Measurements from ENCODE around the gene PYROXD2.

PYROXD2 gene

DNA sequence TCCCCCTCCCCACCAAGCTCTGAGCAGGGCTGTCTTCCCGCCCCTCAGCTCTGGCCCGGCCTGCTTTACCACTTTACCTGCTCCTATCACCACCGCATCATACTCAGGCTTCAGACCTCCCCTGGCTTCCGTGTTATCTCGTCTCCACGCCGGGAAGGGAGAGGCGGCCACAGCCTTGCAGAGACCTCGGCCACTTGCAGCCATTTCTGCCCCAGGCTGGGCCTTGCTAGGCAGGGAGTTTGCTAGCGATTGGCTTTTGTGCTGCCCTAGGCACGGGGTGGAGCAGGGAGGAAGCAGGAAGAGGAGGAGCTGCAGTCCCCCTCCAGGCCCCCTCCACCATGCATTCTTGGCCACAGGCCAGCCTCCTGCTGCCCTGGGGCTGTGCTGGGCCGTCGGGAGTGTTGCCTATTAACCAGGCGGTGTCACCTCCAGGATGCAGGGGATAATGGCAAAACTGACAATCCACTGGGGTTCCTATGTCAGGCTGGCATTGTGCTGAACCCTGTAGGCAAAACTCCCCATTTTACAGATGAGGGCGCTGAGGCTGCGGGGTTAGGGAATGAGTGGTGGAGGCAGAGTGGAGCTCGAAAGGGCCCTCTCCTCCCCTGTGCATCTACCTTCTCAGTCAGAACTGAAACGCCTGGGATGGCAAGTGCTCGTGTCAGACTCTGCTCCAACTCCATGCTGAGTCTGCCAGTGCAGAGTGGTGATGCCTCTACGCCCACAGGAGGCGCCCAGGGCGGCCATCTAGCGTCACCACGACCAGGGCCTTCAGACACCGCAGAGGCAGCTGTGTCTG lies at the start of gene PYROXD2:
TSS of gene PYROXD2 (minus strand) at position 251 of the 799 bp plus-strand sequence. CDS start at position 204, 47 bp downstream.
- DNase-seq, result peak; percentile 9

DNA sequence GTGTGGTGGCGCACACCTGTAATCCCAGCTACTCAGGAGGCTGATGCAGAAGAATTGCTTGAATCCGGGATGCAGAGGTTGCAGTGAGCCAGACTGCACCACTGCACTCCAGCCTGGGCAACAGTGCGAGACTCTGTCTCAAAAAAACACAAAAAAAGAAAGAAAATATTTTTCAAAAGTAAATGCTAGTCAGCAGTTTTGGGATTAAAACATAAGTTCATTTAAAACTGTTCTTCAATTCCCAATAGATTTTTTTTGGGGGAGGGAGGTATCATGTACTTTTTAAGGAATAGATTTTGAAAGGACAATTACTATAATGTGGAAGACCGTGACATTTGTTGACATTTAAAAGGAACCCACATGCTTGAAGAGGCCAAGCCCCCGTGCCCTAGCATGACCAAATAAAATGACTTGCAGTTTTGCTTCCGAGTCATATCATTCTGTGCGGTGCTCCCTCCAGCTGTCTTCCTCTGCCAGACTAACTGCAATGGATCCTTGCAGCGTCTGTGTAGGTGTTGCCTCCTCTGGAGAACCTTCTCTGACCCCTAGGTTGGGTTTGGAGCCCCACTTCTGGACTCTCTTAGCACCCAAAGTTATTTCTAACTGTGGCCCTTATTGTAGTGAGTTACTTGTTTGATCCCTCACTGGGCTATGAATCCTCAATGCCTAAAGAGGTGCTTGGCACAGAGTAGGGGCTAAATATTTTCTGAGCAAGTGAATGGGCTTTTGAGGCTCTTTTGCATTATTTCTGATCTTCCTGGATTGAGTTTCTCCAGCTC lies 49.2 kb upstream of the PYROXD2 start:
- no peak for DNase-seq

DNA sequence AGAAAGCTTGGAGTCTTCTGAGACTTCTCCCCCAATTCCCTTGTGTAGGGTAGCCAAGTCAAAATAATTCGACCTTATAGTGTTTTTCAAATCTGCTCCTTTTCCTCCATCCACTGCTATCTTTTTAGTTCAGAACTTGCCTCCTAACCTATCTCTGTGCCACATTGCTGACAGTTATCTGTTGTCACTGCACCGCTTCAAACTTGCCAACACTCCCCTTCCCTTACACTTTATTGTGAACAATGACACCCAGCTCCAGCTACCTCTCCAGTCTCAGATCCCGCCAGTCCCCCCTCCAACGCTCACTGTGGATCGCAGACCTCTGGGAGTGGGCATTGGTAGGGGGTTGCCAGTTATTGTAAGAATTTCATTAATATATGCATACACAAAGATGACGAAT lies 48.0 kb upstream of the PYROXD2 start:
- DNase-seq, result no peak

DNA sequence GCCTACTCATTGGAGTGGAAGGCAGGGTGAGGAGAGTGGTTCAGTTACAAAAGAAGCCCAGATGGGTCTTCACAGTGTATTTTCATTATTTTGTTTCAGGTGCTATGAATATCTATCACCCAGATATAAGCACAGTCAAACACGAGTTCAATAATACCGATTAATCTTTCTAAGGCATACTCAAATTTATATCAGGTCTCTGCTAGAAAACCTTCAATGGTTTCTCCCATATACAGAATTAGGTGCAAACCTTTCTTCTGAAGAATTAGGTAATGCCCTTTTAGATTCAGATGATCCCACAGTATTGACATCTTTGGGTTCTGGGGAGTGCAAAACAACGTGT lies 46.5 kb upstream of the PYROXD2 start:
- DNase-seq, result no peak

DNA sequence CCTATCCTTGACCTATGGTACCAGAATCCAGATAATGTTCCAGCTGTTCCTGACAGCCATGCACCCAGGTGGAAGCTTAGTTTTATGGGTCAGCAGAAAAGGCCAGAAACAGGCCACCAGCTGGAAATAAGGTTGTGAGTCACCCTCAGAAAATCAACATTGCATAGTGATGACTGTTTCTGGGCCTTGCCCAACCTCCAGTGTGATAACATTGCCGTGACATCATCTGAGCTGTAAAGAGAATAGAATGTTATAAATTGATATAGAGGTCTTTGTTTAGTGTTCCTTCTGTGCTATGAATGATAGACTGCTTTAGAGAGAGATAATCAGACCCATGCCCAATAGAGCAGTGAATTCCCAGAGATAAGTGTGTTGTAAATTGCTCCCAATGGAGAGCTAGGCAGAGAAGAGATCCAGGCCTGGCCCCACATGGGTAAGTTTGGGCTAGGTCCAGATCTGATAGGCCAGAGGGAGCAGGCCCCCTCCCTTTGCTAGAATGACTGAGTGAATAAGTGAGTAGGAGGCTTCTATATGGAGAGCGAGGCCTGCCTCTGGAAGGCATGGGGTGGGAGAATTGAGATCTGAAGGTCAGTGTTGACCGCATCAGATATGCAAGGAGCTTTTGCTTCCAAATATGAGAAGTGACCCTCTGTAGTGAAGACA lies 46.0 kb upstream of the PYROXD2 start:
- no peak for DNase-seq

DNA sequence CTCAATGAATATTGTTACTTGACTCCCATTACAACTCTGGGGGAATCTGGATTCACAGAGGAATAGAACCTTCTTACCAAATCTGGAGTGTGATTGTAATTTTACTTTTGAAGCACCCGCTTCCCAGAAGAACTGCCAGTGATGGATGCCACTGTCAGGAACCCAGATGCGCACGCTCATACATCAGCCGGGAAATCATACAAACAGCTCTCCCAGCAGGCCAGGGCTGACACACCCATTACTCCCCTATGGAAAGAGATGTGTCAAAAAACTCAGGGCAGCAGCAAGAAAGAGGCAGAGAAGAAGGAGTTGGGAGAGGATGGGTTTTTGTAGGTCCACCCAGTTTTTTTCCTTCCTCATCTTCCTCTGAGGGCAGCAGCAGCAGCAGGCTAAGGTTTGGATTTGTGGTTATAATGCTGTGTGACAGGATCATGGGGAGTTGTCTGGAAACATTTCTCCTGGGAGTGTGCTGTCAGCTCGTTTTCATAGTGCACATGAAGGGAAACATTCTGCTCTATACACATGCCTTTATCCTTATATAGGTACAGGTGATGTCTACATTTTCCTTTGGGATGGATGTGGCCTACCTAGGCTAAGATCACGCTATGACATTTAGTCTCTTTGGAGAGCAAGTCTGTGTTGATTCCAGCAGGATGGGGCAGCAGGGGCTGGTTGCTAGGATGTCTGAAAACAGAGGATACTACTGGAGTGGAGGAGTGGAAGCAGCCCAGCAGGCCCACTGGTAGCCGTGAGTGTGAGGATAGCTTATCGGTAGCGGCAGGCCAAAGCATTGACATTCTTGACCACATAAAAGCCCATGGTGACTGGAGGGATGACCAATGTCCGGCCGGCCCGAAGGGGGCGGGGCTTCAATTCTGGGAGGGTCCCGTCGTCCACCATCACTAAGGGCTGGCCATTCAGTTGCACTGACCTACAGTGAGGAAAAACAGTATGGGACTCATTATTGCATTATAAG lies 44.1 kb upstream of the PYROXD2 start:
- DNase-seq, result no peak

DNA sequence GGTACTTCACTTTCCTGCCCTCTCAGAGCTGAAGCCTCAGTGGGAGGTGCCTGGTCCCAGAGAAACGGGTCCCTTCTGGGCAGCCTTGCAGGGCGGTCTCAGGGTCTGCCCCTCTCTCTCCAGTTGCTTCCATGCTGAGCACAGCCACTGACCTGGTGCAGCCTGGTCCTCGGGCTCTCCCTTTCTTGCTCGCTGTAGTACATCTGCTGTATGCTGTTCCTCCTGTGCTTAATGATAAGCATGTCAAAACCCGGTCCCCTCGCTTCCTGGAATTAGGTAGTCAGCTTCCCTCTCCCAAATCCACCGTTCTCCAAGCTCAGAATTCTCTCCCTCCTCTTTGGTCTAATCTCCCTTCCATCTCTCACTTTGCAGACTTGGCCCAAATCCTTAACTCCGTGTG lies 42.7 kb upstream of the PYROXD2 start:
- DNase-seq, result no peak

DNA sequence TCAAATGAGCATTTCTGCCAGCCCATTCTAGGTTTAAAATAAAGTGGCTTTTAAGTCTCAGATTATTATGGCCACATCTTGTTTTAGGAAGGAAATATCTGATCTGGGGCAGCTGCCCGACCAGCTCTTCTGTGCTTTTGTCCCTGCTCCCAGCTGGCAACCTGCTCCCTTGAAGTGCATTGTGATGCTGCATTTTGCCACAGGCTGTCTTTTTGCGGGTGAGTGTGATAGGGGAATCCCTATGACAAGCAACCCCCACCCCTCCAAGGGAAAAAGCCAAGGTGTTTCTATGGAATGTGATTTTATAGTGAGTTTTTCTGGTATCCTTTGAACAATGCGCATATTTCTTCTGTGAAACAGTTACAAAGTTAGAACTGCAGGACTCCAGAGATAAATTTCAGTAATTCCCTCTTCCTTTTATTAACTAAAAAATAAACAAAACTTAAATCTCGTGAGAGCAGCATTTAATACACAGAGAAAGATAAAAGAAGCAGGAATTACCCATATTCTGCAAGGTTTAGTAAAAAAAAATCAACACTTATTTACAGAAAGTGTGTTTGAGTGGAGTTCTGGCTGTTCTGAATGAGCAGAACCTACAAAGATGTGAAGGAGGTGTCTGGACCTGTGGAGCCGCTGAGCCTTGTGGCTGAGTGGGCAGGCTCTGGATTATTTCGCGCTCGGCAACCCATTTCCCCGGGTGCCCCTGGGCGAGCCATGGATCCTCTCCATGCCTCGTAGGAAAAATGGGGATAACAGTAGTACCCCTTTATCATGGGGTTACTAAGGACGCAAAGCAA lies 41.9 kb upstream of the PYROXD2 start:
- no peak for DNase-seq

DNA sequence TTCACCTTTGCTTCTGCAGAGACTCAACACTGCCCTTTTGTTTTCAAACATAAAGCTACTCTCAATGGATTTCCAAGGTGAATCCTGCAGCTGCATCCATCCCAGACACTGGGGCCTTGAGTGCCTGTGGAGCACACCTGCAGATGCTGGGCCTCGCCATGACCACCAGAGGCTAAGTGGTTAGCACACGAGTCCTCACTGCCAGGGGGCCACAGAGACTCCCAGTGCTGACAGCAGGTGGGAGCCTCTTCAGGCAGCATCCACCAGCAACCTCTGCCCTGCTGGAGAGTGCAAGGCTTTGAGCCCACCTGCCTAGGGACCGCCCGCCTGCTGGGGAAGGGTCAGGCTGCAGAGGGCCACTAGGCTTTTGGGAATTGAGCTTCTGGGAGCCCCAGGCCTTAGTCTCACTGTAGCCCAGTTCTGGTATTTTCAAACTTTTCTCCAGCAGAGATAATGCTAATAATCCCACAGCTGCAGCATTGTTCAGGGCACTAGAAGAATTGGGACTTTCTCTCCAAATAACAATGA lies 41.1 kb upstream of the PYROXD2 start:
- DNase-seq, result no peak

DNA sequence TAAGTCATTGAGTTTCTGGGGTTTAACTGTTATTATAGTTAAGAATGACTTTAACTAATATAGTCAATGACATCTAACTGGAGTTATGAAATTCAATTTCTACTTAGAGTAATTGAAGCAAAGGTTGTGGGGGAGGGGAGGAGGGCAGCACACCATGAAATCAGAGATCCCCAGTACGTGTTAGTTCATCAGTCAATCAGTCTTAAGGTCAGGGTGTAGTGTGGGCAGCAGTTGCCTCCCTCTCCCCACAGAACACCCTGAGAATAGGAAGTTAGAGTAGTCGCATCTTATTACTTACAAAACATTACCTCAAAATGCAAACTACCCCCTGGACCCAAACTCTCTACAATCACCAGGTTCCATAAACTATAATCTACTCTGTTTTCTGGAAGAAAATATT lies 38.7 kb upstream of the PYROXD2 start:
- no peak for DNase-seq

DNA sequence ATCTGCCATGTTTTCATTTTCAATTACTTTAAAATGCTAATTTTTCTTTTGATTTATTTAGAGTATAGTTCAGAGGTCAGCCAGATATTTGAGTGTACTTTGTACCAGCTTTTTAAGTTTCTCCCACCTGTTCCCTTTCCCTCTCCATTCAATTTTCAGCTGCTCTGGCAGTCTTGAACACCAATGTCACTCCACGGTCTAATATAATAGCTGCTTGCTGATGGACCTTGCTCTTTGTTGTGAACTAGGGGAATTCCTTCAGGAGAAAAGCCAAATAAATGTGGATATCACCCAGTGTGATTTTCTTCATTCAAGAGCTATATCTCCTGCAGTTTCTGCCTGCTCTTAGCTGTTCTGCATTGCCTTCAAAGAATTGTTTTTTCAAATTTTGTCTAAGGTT lies 35.6 kb upstream of the PYROXD2 start:
- no peak for DNase-seq

DNA sequence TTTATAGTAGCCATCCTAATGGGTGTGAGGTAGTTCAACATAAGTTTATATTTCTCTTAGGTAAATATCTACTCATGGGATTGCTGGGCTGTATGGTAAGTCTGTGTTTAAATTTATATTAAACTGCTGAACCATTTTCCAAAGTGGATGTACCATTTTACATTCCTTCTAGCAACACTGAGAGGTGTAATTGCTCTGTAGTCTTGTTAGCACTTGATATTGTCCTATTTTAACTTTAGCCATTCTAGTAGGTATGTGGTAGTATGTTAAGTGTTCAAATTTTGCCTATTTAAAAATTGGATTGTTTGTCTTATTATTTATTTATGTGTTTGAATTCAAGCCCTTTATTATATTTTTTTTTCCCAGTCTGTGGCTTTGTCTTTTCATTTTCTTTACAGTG lies 34.3 kb upstream of the PYROXD2 start:
- DNase-seq, result no peak

DNA sequence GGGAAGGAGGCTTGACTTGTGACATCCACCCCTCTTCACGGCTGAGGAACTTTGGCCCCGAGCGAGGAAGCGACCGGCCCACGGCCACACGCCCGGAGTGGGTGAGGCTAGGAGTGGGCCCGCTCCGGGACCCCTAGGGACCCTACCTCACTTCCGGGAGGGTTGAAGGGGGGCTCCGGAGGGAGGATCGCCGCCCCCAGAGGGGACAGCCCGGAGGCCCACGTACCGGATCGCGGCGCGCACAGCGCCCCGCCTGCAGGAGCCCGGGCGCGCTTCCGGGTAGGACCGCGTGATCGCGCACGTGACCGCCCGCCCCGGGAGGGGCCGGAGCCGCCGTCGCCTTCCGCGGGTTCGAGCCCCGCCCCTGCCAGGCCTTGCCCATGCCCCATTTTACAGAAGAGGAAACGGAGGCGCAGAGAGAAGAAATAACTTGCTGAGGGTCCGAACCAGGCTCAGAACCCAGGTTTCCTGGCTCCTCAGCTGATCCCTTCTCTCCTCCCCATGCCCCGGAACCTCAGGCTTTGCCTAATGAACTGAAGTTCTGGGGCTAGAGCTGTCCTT lies 31.8 kb upstream of the PYROXD2 start, which contains the start of gene HPS1:
TSS of gene HPS1 (minus strand) at position 275 of the 561 bp plus-strand sequence. CDS start 3,695 bp downstream, outside the sequence.
- peak; percentile 73 for DNase-seq

DNA sequence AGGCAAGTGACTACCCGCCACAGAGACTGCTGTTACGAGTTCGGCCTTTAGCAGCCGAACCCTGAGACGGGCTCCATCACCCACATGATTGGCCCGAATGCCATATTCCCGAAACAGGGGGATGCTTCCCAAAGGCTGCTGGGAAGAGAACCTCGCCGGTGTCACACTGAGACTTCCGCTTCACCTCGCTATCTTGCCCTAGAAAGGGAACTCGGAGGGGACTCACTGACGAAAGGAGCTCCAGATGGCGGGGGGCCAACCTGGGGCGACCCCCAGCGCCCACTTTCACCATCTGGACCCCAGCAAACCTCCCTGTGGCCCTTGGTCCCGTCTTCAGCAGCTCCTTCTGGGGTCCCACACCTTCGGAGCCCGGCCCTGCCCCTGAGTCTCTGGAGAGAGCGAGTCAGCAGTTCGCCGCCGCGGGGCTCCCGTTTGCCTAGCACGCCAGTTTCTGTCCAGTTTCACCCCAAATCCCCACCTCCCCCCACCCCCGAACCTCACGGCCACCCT lies 31.2 kb upstream of the PYROXD2 start:
- DNase-seq, result no peak

DNA sequence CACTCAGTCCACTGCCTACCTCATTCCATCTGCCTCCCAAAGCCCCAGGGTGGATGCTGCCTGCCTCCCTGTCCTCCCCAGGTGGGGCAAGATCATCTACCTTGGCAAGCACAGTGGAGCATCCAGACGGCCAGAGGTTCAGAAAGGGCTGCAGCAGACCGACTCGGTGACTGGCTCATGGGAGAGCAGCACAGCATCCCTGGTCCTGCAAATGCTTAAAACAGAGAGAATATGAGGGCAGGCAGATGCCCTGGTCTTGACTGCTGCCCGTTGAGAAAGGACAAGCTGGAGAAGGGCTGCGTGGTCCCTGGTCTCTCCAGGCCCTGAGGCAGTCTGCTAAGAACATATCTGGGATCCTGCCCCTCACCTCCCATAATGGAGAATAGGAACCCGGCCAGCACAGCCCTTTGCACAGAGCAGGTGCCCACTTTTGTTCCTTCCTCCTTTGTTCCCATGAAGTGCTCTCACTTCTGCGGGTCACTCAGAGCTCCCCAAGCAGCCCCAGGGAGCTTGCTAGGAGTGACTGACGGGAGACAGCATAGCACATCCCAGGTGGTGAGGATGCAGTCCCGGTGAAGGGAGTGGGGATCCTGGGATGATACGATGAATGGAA lies 30.3 kb upstream of the PYROXD2 start:
- no peak for DNase-seq

DNA sequence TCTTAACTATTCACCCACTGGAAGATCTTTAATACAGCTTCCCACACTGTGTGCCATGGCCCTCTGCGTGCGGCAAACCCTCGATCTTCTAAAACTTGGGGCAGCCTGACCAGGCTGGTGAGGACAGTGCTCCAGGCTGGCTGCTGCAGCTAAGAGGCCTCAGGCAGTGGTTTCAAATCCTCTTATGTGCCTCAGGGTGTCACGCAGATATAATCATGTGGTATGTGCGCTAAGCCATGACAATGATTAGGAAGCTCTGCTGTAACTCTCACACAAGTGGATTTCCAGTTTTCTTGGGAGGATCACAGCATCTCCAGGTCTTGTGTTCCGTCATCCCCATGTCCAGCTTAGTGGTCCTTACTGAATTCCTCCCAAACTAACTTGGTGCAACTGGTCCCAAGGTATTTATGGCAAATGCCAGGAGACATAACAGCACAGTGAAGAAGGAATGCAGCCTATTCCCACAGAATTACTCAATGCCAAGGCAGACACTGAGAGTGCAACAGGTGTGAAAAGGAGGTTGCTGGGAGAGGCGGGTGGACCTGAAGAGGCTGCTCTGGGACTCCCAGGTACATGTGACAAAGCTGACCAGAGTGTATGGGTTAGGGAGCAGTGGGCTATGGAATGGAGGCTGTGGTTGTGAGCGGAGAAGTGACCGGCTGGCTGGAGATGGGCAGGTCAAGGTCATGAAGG lies 29.5 kb upstream of the PYROXD2 start:
- no peak for DNase-seq

DNA sequence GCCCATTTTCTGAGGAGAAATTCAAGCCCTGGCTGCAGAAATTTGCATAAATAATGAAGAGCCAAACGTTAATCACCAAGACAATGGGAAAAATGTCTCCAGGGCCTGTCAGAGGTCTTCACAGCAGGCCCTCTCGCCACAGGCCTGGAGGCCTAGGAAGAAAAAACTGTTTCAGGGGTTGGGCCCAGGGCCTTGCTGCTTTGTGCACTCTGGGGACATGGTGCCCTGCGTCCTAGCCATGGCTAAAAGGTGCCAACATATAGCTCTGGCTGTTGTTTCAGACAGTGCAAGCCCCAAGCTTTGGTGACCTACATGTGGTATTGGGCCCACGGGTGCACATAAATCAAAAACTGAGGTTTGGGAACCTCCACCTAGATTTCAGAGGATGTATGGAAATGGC lies 23.7 kb upstream of the PYROXD2 start:
- DNase-seq, result no peak

DNA sequence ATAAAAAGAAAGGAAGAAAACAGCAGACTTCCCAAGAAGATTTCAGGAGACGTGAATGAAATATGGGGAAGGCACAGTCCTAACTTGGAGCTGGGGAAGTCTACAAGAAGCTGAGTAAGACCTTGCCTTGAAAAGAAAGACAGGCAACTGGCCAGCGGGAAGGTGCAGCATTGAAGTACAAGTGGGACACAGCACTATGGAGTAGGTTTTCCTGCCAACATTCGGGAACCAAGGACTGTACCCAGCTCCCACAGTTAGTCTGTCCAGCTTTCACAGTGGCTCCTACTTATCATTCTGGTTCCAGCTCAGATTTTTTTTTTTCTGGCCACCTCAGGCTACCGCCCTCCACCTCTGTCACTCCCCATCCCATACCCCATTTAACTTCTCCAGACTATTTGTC lies 21.7 kb upstream of the PYROXD2 start:
- DNase-seq, result no peak

DNA sequence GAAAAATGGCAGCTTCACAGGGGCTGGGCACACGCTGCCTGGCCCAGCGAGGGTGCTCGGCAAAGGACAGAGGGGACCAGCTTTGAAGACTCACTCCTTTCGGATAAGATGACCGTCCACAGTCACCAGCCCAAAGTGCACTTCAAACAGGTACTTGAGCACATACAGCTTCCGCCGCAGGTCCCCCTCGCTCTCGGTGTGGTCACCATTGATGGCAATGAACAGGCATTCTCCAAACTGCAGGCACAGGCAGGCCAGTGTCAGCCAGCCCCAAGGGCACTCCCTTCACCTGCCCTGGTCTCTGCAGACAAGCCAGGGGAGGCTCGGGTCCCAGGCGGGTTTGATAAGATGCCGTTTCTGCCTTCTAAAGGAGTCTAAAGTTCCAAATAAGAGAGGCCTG lies 20.2 kb upstream of the PYROXD2 start:
- DNase-seq, result no peak
